Osteocyte (in vitro differentiated cells): ENCODE results near the gene LEP. TPM values are rescaled to one million over a fixed set of nuclear protein-coding genes. Genes with fewer than 3 reads are reported as not detected.
"Not testable (repeated sequence)": the region's sequence is repeated elsewhere in the genome, so short reads cannot be mapped to it uniquely, and the experiment has no call there.

Source experiments
- DNase-seq: peaks from one replicate; pipeline ENCODE4 v3.0.0; 2021; ENCODE audit warnings: mixed read lengths; ENCODE audit not compliant: unreplicated experiment; ENCODE audit errors: extremely low spot score
- H3K27ac Mint-ChIP-seq: one replicate; pipeline ENCODE4 v1.8.0; 2021; ENCODE audit warnings: mild to moderate bottlenecking, mixed read lengths; ENCODE audit not compliant: unreplicated experiment
- H3K27me3 Mint-ChIP-seq: one replicate; pipeline ENCODE4 v1.8.0; 2021; ENCODE audit warnings: mixed read lengths; ENCODE audit not compliant: unreplicated experiment
- H3K36me3 Mint-ChIP-seq: one replicate; pipeline ENCODE4 v1.8.0; 2021; ENCODE audit warnings: mixed read lengths; ENCODE audit not compliant: unreplicated experiment
- H3K4me1 Mint-ChIP-seq: one replicate; pipeline ENCODE4 v1.8.0; 2021; ENCODE audit warnings: mixed read lengths; ENCODE audit not compliant: unreplicated experiment
- H3K4me3 Mint-ChIP-seq: one replicate; pipeline ENCODE4 v1.8.0; 2021; ENCODE audit warnings: mild to moderate bottlenecking, moderate library complexity, mixed read lengths; ENCODE audit not compliant: unreplicated experiment
- H3K9me3 Mint-ChIP-seq: one replicate; pipeline ENCODE4 v1.8.0; 2021; ENCODE audit warnings: mixed read lengths; ENCODE audit not compliant: unreplicated experiment
- CTCF ChIP-seq: fragments of 200-600 bp; sonication (generic); IDR thresholded peaks from 2 replicates; pipeline ENCODE4 v1.5.0; 2021; ENCODE audit warnings: antibody characterized with exemption, mild to moderate bottlenecking, moderate library complexity
- total RNA-seq: library from RNA; stranded (reverse); gene quantifications from 2 replicates; pipeline ENCODE4 v1.2.1, GENCODE V29; 2021

The LEP gene
- total RNA-seq, 1 donor from 2014 or later, result not detected

- H3K4me1 Mint-ChIP-seq, result peaks cover 10% of the 10 kb centered on the region
- H3K27ac Mint-ChIP-seq, result no peak overlapping the region
- peaks cover 2% of the 10 kb centered on the region for H3K36me3 Mint-ChIP-seq
- peaks cover 40% of the 10 kb centered on the region for H3K27me3 Mint-ChIP-seq
- no peak overlapping the region for H3K4me3 Mint-ChIP-seq
- TF ChIP-seq CTCF, result no peak
- H3K9me3 Mint-ChIP-seq, result peaks cover 12% of the 10 kb centered on the region
- no peak for DNase-seq
These were observed 6.5 kb upstream of the LEP start for GRCh38 chr7:128234476-128235026.

GRCh38 chr7:128235471-128235870 is 5.6 kb upstream of the LEP start:
- no peak for TF ChIP-seq CTCF
- Mint-ChIP-seq H3K27ac (no peak overlapping the region), H3K27me3 (peaks cover 31% of the 10 kb centered on the region), H3K4me3 (no peak overlapping the region), H3K9me3 (peaks cover 12% of the 10 kb centered on the region), H3K36me3 (peaks cover 2% of the 10 kb centered on the region), H3K4me1 (peaks cover under 1% of the 10 kb centered on the region)
- DNase-seq, result no peak

GRCh38 chr7:128236924-128237586 is 4.0 kb upstream of the LEP start:
- no peak for TF ChIP-seq CTCF
- Mint-ChIP-seq H3K9me3 (peaks cover 12% of the 10 kb centered on the region), H3K27ac (no peak overlapping the region), H3K27me3 (peaks cover 31% of the 10 kb centered on the region), H3K4me3 (no peak overlapping the region), H3K36me3 (peaks cover 2% of the 10 kb centered on the region), H3K4me1 (no peaks in the 10 kb centered on the region)
- no peak for DNase-seq

- Mint-ChIP-seq H3K9me3 (peaks cover 12% of the 10 kb centered on the region), H3K27me3 (peaks cover 17% of the 10 kb centered on the region)
- not testable (repeated sequence) for DNase-seq, H3K4me3 Mint-ChIP-seq, H3K36me3 Mint-ChIP-seq, H3K27ac Mint-ChIP-seq, H3K4me1 Mint-ChIP-seq
These were observed 1.9 kb upstream of the LEP start for GRCh38 chr7:128239146-128239545.

- no peak for DNase-seq
- Mint-ChIP-seq H3K4me3 (no peak overlapping the region), H3K27ac (no peak overlapping the region), H3K27me3 (peaks cover 13% of the 10 kb centered on the region), H3K36me3 (peaks cover 2% of the 10 kb centered on the region), H3K4me1 (no peaks in the 10 kb centered on the region), H3K9me3 (peaks cover 12% of the 10 kb centered on the region)
- no peak for TF ChIP-seq CTCF
These were observed 1.6 kb downstream of the LEP start for GRCh38 chr7:128242661-128243060.
